Measurements from ENCODE around the gene CCDC198. TPM values are rescaled to one million over a fixed set of nuclear protein-coding genes. Genes with fewer than 3 reads are reported as not detected.

CCDC198 gene
- total and polyA plus RNA-seq, 10 donors, result not detected

DNA sequence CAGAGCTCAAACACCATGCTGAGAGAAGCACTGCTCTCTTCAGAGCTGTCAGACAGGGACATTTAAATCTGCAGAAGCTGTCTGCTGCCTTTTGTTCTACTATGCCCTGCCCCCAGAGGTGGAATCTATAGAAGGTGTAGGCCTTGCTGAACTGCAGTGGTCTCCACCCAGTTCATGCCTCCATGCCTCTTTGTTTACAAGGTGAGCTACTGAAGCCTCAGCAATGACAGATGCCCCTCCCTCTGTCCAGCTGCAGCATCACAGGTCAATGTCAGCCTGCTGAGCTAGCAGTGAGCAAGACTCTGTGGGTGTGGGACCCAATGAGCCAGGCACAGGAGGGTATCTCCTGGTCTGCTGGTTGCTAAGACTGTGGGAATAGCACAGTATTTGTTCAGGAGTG is 25.4 kb upstream of the CCDC198 start:
- Histone ChIP-seq H3K27me3 (replicated peaks in 1 of 7) (no peaks in the 10 kb centered on the region), H3K4me1 (no peaks in the 10 kb centered on the region), H3K4me3 (no peak overlapping the region), H3K36me3 (no peaks in the 10 kb centered on the region), H3K27ac (no peak overlapping the region), H3K9me3 (peaks cover 0 to 67% (median 50%) of the 10 kb centered on the region in 8 donors)
- TF ChIP-seq, protein P1, sequence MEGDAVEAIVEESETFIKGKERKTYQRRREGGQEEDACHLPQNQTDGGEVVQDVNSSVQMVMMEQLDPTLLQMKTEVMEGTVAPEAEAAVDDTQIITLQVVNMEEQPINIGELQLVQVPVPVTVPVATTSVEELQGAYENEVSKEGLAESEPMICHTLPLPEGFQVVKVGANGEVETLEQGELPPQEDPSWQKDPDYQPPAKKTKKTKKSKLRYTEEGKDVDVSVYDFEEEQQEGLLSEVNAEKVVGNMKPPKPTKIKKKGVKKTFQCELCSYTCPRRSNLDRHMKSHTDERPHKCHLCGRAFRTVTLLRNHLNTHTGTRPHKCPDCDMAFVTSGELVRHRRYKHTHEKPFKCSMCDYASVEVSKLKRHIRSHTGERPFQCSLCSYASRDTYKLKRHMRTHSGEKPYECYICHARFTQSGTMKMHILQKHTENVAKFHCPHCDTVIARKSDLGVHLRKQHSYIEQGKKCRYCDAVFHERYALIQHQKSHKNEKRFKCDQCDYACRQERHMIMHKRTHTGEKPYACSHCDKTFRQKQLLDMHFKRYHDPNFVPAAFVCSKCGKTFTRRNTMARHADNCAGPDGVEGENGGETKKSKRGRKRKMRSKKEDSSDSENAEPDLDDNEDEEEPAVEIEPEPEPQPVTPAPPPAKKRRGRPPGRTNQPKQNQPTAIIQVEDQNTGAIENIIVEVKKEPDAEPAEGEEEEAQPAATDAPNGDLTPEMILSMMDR (IDR thresholded peaks at IDR 0.05 in 8 of 11, conservative IDR thresholded peaks at IDR 0.05 in 3 of 11), result no peak
- TF ChIP-seq POLR2AphosphoS5 (IDR thresholded peaks at IDR 0.05) (no peak), POLR2A (IDR thresholded peaks at IDR 0.05) (no peak)
- DNase-seq, result no peak
- intact Hi-C loops (cut with DNase I; ENCODE audit: low total_unique reads), result no loop called here

GRCh38 chr14:57512220-57512619 is 18.6 kb upstream of the CCDC198 start:
- no peak for TF ChIP-seq POLR2AphosphoS5 (IDR thresholded peaks at IDR 0.05)
- no peak for TF ChIP-seq POLR2A (IDR thresholded peaks at IDR 0.05)
- TF ChIP-seq, protein P1 (IDR thresholded peaks at IDR 0.05 in 8 of 11, conservative IDR thresholded peaks at IDR 0.05 in 3 of 11), result no peak
- no peaks in the 10 kb centered on the region for H3K27me3 ChIP-seq (replicated peaks in 1 of 7)
- DNase-seq, result no peak
- no peak overlapping the region for H3K27ac ChIP-seq
- peaks cover 0 to 15% (median 6%) of the 10 kb centered on the region in 8 donors for H3K9me3 ChIP-seq
- no peak overlapping the region for H3K4me3 ChIP-seq
- intact Hi-C loops (cut with DNase I; ENCODE audit: low total_unique reads), result no loop called here
- no peaks in the 10 kb centered on the region for H3K4me1 ChIP-seq
- H3K36me3 ChIP-seq, result no peaks in the 10 kb centered on the region
- 54 to 75% (median 60%) methylated on average over 3 of the region's 3 CpGs for WGBS, 5 donors

DNA sequence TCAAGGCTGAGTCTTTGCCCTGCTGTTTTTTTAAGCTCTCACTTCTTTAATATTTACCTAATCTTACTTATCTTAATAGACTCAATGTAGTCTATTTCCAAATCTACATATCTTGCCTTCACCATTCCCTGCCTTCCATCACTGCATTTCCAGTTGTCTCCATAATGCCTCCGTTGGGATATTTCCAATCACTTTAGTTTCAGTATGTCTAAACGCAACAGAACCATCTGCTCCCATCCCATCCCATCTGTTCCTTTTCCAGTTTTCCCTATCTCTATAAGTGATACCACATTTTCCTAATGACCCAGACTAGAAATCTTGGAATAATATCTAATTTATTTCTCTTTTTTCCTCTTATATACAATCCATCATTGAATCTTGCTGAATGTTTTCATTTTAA is 15.1 kb upstream of the CCDC198 start:
- no peak for DNase-seq
- H3K4me1 ChIP-seq, result no peaks in the 10 kb centered on the region
- H3K36me3 ChIP-seq, result no peaks in the 10 kb centered on the region
- peaks cover 0 to 5% (median 0%) of the 10 kb centered on the region in 8 donors for H3K9me3 ChIP-seq
- H3K4me3 ChIP-seq, result no peak overlapping the region
- no peak for TF ChIP-seq POLR2AphosphoS5 (IDR thresholded peaks at IDR 0.05)
- TF ChIP-seq, protein P1 (IDR thresholded peaks at IDR 0.05 in 8 of 11, conservative IDR thresholded peaks at IDR 0.05 in 3 of 11), result no peak
- TF ChIP-seq POLR2A (IDR thresholded peaks at IDR 0.05), result no peak
- no peaks in the 10 kb centered on the region for H3K27me3 ChIP-seq (replicated peaks in 1 of 7)
- 84 to 94% (median 92%) methylated on average over 2 of the region's 2 CpGs for WGBS, 5 donors
- no peak overlapping the region for H3K27ac ChIP-seq
- intact Hi-C loops (cut with DNase I; ENCODE audit: low total_unique reads), result no loop called here

DNA sequence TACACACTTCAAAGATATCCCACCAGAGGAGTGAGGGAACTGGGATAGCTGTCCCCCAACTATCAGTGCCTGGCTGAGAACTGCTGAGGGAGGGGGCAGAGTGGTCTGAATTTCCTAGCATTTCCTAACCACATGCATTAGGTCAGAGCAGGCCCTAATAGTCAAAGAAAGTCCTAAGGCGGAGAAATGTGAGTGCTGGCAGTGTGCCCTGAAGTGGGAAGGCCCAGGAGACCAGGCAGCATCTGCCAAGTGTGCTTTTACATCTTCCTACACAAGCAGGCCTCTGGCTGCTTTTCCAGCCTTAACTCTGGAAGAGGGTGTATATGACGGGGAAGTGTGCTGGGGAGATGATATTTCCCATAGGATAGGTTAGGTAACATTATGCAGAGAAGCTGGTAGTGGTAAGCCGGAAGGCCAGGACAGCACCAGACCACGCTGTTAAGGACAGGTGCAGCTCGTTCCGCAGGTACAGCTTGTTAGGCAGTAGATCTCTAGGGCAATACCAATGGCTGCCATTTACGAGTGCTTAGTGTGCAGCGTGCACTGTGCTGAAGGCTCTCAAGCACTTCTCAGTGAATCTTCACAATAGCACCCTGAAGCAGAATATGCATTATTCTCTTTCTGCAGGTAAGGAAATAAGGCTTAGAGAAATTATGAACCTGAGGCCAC is 9.1 kb upstream of the CCDC198 start:
- Histone ChIP-seq H3K27ac (no peak overlapping the region), H3K4me3 (no peak overlapping the region), H3K4me1 (no peaks in the 10 kb centered on the region), H3K9me3 (peaks cover 0 to 2% (median 0%) of the 10 kb centered on the region in 8 donors), H3K36me3 (no peaks in the 10 kb centered on the region), H3K27me3 (replicated peaks in 1 of 7) (no peaks in the 10 kb centered on the region)
- 77 to 90% (median 88%) methylated on average over 8 of the region's 8 CpGs for WGBS, 5 donors
- DNase-seq, result no peak
- intact Hi-C loops (cut with DNase I; ENCODE audit: low total_unique reads), result no loop called here
- TF ChIP-seq POLR2A (IDR thresholded peaks at IDR 0.05), result no peak
- TF ChIP-seq POLR2AphosphoS5 (IDR thresholded peaks at IDR 0.05), result no peak
- TF ChIP-seq, protein P1 (IDR thresholded peaks at IDR 0.05 in 8 of 11, conservative IDR thresholded peaks at IDR 0.05 in 3 of 11), result no peak
